Esophagus squamous epithelium (tissue), 5 donors: ENCODE data around the gene PPP1R7. TPM values are rescaled to one million over a fixed set of nuclear protein-coding genes. Genes with fewer than 3 reads are reported as not detected.
A peak's percentile ranks its signal among the peaks of the same experiment; 100 is the strongest.

Source experiments
- DNase-seq: peaks from one replicate; lab custom pipeline; 2025; lab: John Stamatoyannopoulos, UW
- H3K27ac ChIP-seq, 4 donors: fragments of 200-600 bp; sonication (generic); one replicate each; pipeline ENCODE4 v1.5.1; 2016 to 2019; ENCODE audit warnings: mild to moderate bottlenecking in 1 of 4
- H3K27me3 ChIP-seq, 4 donors: fragments of 200-600 bp; sonication (generic); 1 replicate in 3 of 4; 2 replicates in 1 of 4; pipeline versions ENCODE4 v1.5.1 to v1.6.0; 2017 to 2021; ENCODE audit warnings: antibody characterized with exemption in 1 of 4
- H3K36me3 ChIP-seq, 3 donors: fragments of 200-600 bp; sonication (generic); one replicate each; pipeline ENCODE4 v1.5.1; 2016 to 2019
- H3K4me1 ChIP-seq, 3 donors: fragments of 200-600 bp; sonication (generic); one replicate each; pipeline ENCODE4 v1.5.1; 2017 to 2019
- H3K4me3 ChIP-seq, 4 donors: fragments of 200-600 bp; sonication (generic); 1 replicate in 3 of 4; 2 replicates in 1 of 4; pipeline ENCODE4 v1.5.1; 2016 to 2019; ENCODE audit warnings: mild to moderate bottlenecking in 2 of 4, moderate library complexity in 1 of 4
- H3K9me3 ChIP-seq, 3 donors: fragments of 200-600 bp; sonication (generic); one replicate each; pipeline ENCODE4 v1.5.1; 2016 to 2019
- POLR2A ChIP-seq, 4 donors: fragments of 450-650 bp; IDR thresholded peaks; one replicate each; pipeline ENCODE4 v1.6.1; 2017; ENCODE audit warnings: antibody characterized with exemption in 4 of 4, mild to moderate bottlenecking in 4 of 4, moderate library complexity in 3 of 4
- WGBS, 2 donors: methylation state at CpG; one replicate each; pipeline ENCODE4 v1.1.5; 2018; 5-methylcytosine and 5-hydroxymethylcytosine counted together
- intact Hi-C: fragments of 100-400 bp; cut with DNase I; formaldehyde crosslinking; loops from one replicate; pipeline ENCODE4 v1.15.0; 2022
- total RNA-seq, 4 donors: library from RNA; depleted of rRNA; stranded (reverse); fragments of >200 nt; gene quantifications; one replicate each; pipeline ENCODE4 v1.1.0, GENCODE V29; 2016
- TF ChIP-seq, protein P1 (sequence below), 6 experiments: fragments of 450-650 bp in 4 of 6; fragments of 200-600 bp in 2 of 6; sonication (generic) in 2 of 6; IDR thresholded peaks; one replicate each; pipeline ENCODE4 v1.5.1; 2016 to 2019; ENCODE audit warnings: antibody characterized with exemption in 6 of 6, mild to moderate bottlenecking in 4 of 6, moderate library complexity in 4 of 6
- donor health status: DM: yes; HTN: yes; CAD: no.

PPP1R7 gene
- total RNA-seq, 4 donors from 2014 or later, result 53.5 to 108 (median 63.3) TPM

DNA sequence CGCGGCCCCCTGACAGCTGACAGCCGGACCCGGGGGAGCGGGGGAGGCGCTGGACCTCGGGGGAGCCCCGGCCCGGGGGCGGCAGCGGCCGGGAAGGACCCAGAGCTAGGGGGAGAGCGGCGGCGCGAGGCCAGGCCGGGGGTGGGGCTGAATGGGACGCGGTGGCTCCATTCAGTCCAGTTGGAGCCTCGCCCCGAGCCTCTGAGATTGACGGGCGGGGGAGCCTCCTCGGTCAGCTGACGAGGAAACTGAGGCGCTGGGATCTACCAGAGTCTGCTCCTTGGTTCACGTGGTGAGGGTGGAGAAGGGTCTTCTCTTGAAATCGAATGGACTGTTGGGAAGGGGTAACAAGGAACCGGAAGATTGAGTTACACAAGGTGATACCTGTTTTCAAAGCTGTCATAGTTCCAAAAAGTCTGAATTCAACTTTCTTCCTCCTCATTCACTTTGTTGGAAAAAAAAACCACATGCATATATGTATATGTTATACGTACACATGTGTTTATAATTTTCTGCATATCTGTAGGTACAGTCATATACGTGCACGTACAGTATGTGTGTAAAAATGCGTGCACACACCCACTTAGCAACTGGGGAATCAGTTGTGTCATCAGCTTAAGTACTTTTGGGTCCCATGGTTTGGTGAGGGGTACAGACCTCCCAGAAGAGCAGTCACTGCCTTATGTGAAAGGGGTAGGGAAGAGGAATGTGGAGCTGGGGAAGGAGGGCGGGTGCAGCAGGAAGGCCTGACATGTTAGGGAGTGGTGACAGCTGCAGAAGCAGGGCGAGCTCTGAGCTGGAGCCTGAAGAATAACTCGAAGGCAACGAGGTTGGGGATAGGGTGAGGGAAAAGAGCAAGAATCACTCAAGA is 628 bp downstream of the PPP1R7 start:
- no peak for TF ChIP-seq POLR2A (IDR thresholded peaks at IDR 0.05)
- TF ChIP-seq, protein P1, sequence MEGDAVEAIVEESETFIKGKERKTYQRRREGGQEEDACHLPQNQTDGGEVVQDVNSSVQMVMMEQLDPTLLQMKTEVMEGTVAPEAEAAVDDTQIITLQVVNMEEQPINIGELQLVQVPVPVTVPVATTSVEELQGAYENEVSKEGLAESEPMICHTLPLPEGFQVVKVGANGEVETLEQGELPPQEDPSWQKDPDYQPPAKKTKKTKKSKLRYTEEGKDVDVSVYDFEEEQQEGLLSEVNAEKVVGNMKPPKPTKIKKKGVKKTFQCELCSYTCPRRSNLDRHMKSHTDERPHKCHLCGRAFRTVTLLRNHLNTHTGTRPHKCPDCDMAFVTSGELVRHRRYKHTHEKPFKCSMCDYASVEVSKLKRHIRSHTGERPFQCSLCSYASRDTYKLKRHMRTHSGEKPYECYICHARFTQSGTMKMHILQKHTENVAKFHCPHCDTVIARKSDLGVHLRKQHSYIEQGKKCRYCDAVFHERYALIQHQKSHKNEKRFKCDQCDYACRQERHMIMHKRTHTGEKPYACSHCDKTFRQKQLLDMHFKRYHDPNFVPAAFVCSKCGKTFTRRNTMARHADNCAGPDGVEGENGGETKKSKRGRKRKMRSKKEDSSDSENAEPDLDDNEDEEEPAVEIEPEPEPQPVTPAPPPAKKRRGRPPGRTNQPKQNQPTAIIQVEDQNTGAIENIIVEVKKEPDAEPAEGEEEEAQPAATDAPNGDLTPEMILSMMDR (IDR thresholded peaks at IDR 0.05), result no peak

DNA sequence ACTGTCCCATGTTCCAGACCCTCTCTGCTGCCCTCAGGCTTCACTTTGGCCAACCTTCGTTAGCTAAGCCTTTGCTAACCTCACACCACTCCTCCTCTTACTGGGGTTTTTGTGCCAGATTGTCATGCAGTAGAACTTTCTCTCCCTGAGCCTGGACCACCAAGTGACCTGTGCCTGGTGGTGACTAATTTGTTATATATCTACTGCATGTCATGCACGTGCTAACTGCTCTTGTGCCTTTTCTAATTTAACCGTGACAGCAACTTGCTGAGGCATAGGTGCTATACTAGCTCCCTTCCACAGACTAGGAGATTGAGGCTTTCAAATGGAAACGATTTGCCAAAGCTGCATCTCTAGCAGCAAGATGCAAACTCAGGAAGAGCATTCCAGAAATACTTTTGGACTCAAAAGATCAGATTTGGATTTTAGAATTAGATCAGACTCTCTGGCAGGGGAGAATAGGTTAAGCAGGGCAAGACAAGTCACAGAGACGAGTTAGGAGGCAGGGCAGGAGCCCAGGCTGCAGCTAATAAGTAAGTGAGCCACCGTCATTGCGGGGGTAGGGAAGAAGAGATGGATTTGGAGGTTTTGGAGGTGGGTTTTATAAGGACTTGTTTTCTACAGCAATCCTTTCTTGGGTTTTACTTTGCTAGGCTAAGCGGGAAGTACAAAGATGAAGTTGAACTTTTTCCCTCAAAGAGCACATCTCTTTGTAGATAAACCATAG is 1.8 kb downstream of the PPP1R7 start:
- Histone ChIP-seq H3K9me3 (no peaks in the 10 kb centered on the region), H3K4me3 (no peak overlapping the region), H3K27ac (no peak overlapping the region), H3K4me1 (peaks cover 20 to 36% (median 20%) of the 10 kb centered on the region in 3 donors), H3K27me3 (no peaks in the 10 kb centered on the region), H3K36me3 (peaks cover 0 to 43% (median 0%) of the 10 kb centered on the region in 3 donors)
- 68 to 69% methylated on average over 8 of the region's 8 CpGs for WGBS, 2 donors
- intact Hi-C loops, result no loop called here
- no peak for TF ChIP-seq POLR2A (IDR thresholded peaks at IDR 0.05)
- TF ChIP-seq, protein P1 (IDR thresholded peaks at IDR 0.05), result no peak
- DNase-seq, result no peak

More for the DNA sequence above, 628 bp downstream of the PPP1R7 start:
- intact Hi-C loops, result no loop called here
- no peaks in the 10 kb centered on the region for H3K27me3 ChIP-seq
- H3K4me1 ChIP-seq, result peaks cover 20 to 36% (median 20%) of the 10 kb centered on the region in 3 donors
- DNase-seq, result no peak
- H3K4me3 ChIP-seq, result peak overlapping the region; percentile 80 to 100 (median 98)
- H3K36me3 ChIP-seq, result peaks cover 0 to 31% (median 0%) of the 10 kb centered on the region in 3 donors
- H3K27ac ChIP-seq, result peak overlapping the region; percentile 87 to 95 (median 92)
- 11 to 21% methylated on average over 11 to 19 of the region's 37 CpGs for WGBS, 2 donors
- H3K9me3 ChIP-seq, result no peaks in the 10 kb centered on the region

DNA sequence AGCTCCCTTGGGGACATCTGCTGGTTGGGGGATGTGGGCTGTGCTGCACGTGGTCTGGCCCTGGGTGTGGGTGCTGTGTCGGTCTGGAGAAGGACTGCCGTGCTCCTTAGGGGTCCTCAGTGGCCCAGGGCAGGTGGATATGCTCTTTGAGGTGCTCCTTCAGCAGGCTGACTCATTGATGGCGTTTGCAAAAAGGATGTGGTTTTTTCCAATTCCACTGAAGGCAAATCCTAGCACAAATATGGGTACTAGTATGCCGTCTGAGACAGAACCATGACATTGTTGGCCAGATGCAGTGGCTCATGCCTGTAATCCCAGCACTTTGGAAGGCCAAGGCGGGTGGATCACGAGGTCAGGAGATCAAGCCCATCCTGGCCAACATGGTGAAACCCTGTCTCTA is 3.3 kb downstream of the PPP1R7 start:
- no peak for DNase-seq
- H3K36me3 ChIP-seq, result peaks cover 8 to 59% (median 12%) of the 10 kb centered on the region in 3 donors
- no peak overlapping the region for H3K4me3 ChIP-seq
- intact Hi-C loops, result no loop called here
- no peaks in the 10 kb centered on the region for H3K27me3 ChIP-seq
- H3K27ac ChIP-seq, result no peak overlapping the region
- peaks cover 15 to 28% (median 15%) of the 10 kb centered on the region in 3 donors for H3K4me1 ChIP-seq
- H3K9me3 ChIP-seq, result no peaks in the 10 kb centered on the region
- TF ChIP-seq POLR2A (IDR thresholded peaks at IDR 0.05), result no peak
- TF ChIP-seq, protein P1 (IDR thresholded peaks at IDR 0.05), result no peak
- WGBS, 2 donors, result 79 to 86% methylated on average over 4 to 6 of the region's 7 CpGs

DNA sequence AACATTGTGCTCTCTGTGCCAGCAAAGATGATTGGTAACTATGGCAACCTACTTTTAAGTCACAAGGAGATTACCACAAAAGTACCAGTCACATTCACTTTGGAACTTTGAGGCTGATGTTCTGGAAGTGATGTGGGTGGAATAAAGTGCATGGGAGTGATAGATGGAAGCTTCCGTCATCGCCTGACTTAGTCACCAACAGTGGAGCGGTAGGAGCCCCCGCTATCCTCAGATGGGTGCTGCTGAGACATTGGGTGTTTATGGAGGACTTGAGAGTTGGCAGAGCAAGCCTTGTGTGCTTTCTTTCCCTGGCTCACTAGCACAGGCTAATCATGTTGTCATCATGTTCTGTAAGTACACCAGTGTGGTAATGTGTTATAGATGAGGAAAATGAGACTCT is 4.6 kb downstream of the PPP1R7 start:
- Histone ChIP-seq H3K36me3 (peaks cover 8 to 72% (median 14%) of the 10 kb centered on the region in 3 donors), H3K27me3 (no peaks in the 10 kb centered on the region), H3K4me1 (peaks cover 14 to 18% (median 14%) of the 10 kb centered on the region in 3 donors), H3K27ac (no peak overlapping the region), H3K9me3 (no peaks in the 10 kb centered on the region), H3K4me3 (no peak overlapping the region)
- intact Hi-C loops, result no loop called here
- no peak for TF ChIP-seq POLR2A (IDR thresholded peaks at IDR 0.05)
- TF ChIP-seq, protein P1 (IDR thresholded peaks at IDR 0.05), result no peak
- WGBS, 2 donors, result 88 to 89% methylated on average over 4 of the region's 4 CpGs
- DNase-seq, result no peak
